Ovary (tissue), 9 donors: ENCODE data around the gene PCBP4. TPM values are rescaled to one million over a fixed set of nuclear protein-coding genes. Genes with fewer than 3 reads are reported as not detected.

Experiments used
- DNase-seq, 5 donors: peaks; one replicate each; pipeline ENCODE4 v3.0.0-alpha.2; 2019 to 2020
- H3K27ac ChIP-seq, 2 donors: fragments of 200-600 bp; one replicate each; pipeline versions ENCODE4 v1.5.1 to v1.8.0; 2019 to 2022
- H3K27me3 ChIP-seq: fragments of 200-600 bp; one replicate; pipeline ENCODE4 v1.8.0; 2022
- H3K36me3 ChIP-seq: fragments of 200-600 bp; sonication (generic); one replicate; pipeline ENCODE4 v1.5.1; 2019
- H3K4me1 ChIP-seq: one replicate; pipeline ENCODE4 v1.8.1; 2013; ENCODE audit warnings: mild to moderate bottlenecking, moderate library complexity; ENCODE audit not compliant: insufficient read depth
- H3K4me3 ChIP-seq: fragments of 200-600 bp; sonication (generic); one replicate; pipeline ENCODE4 v1.5.1; 2017
- H3K9me3 ChIP-seq, 2 donors: fragments of 200-600 bp in 1 of 2; sonication (generic) in 1 of 2; one replicate each; pipeline versions ENCODE4 v1.5.1 to v1.8.1; 2013 to 2019; ENCODE audit warnings: mild to moderate bottlenecking in 1 of 2, moderate library complexity in 1 of 2
- EP300 ChIP-seq: sonication (generic); formaldehyde crosslinking; IDR thresholded peaks from one replicate; pipeline ENCODE4 v1.6.1; 2017; ENCODE audit warnings: antibody characterized with exemption
- POLR2A ChIP-seq: fragments of 450-650 bp; IDR thresholded peaks from one replicate; pipeline ENCODE4 v1.6.1; 2017; ENCODE audit warnings: antibody characterized with exemption, mild to moderate bottlenecking, moderate library complexity
- WGBS, 3 donors: extraction: QIAGEN DNeasy Blood & Tissue Kit in 1 of 3; methylation state at CpG; one replicate each; pipeline versions ENCODE4 v1.1.5 to v1.1.7; 2013 to 2017; 5-methylcytosine and 5-hydroxymethylcytosine counted together
- intact Hi-C, 4 donors: fragments of 100-400 bp; cut with DNase I; formaldehyde crosslinking; loops; one replicate each; pipeline versions ENCODE4 v1.11.0 to v1.15.1; 2022 to 2023
- polyA plus RNA-seq, 2 donors: library from polyadenylated mRNA; stranded (reverse); fragments of 200-250 nt in 1 of 2; fragments of 350-450 nt in 1 of 2; fragmentation: Illumina TruSeq in 1 of 2; extraction: RNeasy Lipid Tissue Mini Kit (QIAGEN cat#74804) in 1 of 2; gene quantifications; one replicate each; pipeline ENCODE4 v1.2.3, GENCODE V29; 2013 to 2014
- total RNA-seq, 7 donors: library from RNA; depleted of rRNA in 2 of 7; stranded (reverse); fragments of >200 nt in 2 of 7; fragmentation: NEBNext Ultra II Directional in 3 of 7; extraction: Animal tissue kit (Norgen Biotek cat#: 25700) in 3 of 7; gene quantifications; one replicate each; pipeline versions ENCODE4 v1.1.0 to v1.2.4, GENCODE V29; 2016 to 2023
- TF ChIP-seq, protein P1 (sequence below), 3 donors: fragments of 450-650 bp in 2 of 3; fragments of 200-600 bp in 1 of 3; IDR thresholded peaks; one replicate each; pipeline versions ENCODE4 v1.5.1 to v1.8.0; 2016 to 2022; ENCODE audit warnings: antibody characterized with exemption in 3 of 3, mild to moderate bottlenecking in 1 of 3
- donor health status: DM: no; HTN: no; CAD: no; lungs with moderate emphysema.
- donor health status: DM: no; HTN: no; CAD: no.
- donor health status: Bipolar disorder and iron deficiency.
- donor health status: DM: yes; HTN: yes; CAD: no.
- donor health status: DM: no; HTN: no; CAD: no.
- donor health status: DM: yes; HTN: yes; CAD: no.

PCBP4 gene
- total and polyA plus RNA-seq, 9 donors: 4.5 to 83.3 (median 44.0) TPM

DNA sequence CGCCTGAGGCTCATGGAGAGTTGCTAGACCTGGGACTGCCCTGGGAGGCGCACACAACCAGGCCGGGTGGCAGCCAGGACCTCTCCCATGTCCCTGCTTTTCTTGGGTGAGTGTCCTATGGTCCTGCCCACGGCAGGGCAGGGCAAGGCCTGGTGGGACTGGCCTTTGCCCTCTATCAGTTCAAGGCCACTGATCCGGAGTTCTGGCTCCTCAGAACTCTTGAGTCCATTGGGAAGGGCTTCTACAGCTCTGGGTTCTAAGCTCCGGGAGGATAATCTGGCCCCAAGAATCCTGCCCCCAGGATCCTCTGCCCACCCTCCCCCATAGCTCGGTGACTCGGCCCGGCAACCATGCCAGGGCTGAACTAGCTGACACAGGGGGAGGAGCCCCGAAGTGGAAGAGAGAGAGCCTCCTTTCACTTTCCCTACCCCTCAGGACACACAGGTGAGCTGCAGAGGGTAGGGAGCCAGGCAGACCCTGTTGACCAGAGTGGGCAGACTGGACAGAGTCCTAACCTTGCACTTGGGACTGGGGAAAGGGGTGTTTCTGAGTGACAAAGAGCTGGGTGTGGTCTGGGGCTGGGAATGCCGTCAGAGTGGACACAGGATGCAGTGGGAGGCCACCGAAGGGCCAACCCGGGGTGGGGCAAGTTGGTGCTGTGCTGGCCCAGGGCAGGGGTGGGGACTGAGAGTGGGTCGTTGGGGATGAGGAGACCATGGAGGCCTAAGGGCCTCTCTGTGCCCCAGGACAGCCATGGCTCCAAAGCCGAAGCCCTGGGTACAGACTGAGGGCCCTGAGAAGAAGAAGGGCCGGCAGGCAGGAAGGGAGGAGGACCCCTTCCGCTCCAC, 24.4 kb downstream of the PCBP4 start:
- Histone ChIP-seq H3K4me3 (peak overlapping the region; percentile 37), H3K9me3 (no peaks in the 10 kb centered on the region), H3K27me3 (no peaks in the 10 kb centered on the region), H3K27ac (peak overlapping the region; percentile 77 to 90), H3K36me3 (no peaks in the 10 kb centered on the region), H3K4me1 (peaks cover 14% of the 10 kb centered on the region)
- WGBS, 3 donors: 40 to 50% (median 44%) methylated on average over 16 to 17 of the region's 17 CpGs
- intact Hi-C loops: loop anchor here in 2 of 4 donors (1.0 to 10.0 kb wide), 4 partner anchors 30 to 1328 kb away; partner anchors contain the start of genes ABHD14B (in 1 of the 2), CISH (in 1 of the 2) and MAPKAPK3 (in 1 of the 2)
- TF ChIP-seq POLR2A (no peak), EP300 (no peak)
- TF ChIP-seq, protein P1, sequence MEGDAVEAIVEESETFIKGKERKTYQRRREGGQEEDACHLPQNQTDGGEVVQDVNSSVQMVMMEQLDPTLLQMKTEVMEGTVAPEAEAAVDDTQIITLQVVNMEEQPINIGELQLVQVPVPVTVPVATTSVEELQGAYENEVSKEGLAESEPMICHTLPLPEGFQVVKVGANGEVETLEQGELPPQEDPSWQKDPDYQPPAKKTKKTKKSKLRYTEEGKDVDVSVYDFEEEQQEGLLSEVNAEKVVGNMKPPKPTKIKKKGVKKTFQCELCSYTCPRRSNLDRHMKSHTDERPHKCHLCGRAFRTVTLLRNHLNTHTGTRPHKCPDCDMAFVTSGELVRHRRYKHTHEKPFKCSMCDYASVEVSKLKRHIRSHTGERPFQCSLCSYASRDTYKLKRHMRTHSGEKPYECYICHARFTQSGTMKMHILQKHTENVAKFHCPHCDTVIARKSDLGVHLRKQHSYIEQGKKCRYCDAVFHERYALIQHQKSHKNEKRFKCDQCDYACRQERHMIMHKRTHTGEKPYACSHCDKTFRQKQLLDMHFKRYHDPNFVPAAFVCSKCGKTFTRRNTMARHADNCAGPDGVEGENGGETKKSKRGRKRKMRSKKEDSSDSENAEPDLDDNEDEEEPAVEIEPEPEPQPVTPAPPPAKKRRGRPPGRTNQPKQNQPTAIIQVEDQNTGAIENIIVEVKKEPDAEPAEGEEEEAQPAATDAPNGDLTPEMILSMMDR (IDR thresholded peaks at IDR 0.05): no peak
- peak in 4 of 5 donors; percentile 52 to 67 (median 60) for DNase-seq

DNA sequence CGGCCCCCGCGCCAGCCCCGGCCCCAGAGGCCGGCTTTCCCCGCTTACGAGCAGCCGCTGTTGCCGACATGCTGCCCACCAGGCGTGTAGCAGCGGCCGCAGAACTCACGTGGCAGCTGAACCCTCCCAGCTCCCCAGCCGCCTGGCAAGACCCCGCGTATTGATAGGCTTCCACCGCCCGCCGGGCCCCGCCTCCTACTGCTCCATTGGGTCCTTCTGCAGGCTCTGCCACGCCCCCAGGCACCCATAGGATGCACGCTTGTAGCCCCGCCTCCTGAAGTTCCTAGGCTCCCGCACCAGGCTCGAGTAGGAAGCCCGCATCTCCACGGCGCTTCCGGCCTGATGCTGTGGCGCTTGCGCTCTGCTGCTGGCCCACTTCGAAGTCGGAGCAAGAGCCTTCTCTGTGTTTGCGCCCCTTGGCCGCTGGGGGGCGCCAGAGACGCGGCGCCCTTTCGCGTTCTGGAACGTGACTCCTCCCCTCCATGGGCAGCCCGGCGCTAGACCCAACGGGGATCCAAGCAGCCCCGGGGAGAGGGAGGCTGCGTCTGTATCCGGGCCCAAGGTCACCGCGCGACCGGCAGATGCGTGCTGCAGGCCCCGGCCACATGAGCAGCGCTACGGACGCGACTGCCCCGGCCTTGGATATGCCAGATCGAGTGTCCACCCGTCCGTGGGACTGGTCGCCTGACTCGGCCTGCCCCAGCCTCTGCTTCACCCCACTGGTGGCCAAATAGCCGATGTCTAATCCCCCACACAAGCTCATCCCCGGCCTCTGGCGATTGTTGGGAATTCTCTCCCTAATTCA, 25.3 kb downstream of the PCBP4 start, which contains the start of the genes PARP3 and RRP9:
Gene PARP3, plus strand, starts transcription at position 566 of the 805 bp plus-strand sequence. CDS start 993 bp downstream, outside the sequence.
Gene RRP9, minus strand, starts transcription at position 107 of the 805 bp plus-strand sequence. Its CDS starts 37 bp downstream, at position 70.
- WGBS, 3 donors: 0 to 1% (median 0%) methylated on average over 52 to 67 of the region's 67 CpGs
- peak; percentile 99 to 100 (median 100) for DNase-seq
- Histone ChIP-seq H3K4me3 (peak within 1 kb of the TSS; percentile 87), H3K27ac (peak within 1 kb of the TSS; percentile 77 to 90), H3K4me1 (peaks cover 14% of the 10 kb centered on the region), H3K27me3 (no peaks in the 10 kb centered on the region), H3K36me3 (no peaks in the 10 kb centered on the region), H3K9me3 (no peaks in the 10 kb centered on the region)
- intact Hi-C loops: loop anchor here in 2 of 4 donors (1.0 to 10.0 kb wide), 4 partner anchors 31 to 1327 kb away; partner anchors contain the start of genes ABHD14B (in 1 of the 2), CISH (in 1 of the 2) and MAPKAPK3 (in 1 of the 2)
- no peak for TF ChIP-seq EP300
- TF ChIP-seq, protein P1 (IDR thresholded peaks at IDR 0.05): peak; percentile 99 to 100 (median 100)
- peak; percentile 33 for TF ChIP-seq POLR2A

DNA sequence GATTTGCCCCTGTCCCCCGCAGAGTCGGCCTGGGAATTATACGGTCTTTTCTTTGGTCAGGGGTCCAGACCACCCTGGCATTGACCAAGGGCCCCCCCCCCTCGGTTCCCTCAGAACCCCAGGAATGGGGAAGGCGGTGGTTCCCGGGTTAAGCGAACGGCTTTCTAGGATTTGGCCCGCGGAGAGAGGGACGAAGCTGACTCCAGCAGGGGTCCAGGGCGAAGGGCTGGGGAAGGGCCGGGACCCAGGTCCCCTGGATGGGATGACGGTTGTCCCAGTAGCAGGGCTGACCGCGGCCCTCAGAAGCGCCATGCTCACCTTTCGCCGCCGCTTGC, 25.8 kb downstream of the PCBP4 start:
- TF ChIP-seq POLR2A (no peak), EP300 (no peak)
- TF ChIP-seq, protein P1 (IDR thresholded peaks at IDR 0.05): no peak
- Histone ChIP-seq H3K36me3 (no peaks in the 10 kb centered on the region), H3K9me3 (no peaks in the 10 kb centered on the region), H3K4me3 (peak overlapping the region; percentile 87), H3K27me3 (no peaks in the 10 kb centered on the region), H3K4me1 (peaks cover 14% of the 10 kb centered on the region), H3K27ac (peak overlapping the region in 1 of 2 donors; percentile 36)
- intact Hi-C loops: loop anchor here in 1 of 4 donors (5.0 to 10.0 kb wide), 2 partner anchors 201 to 1327 kb away; partner anchors contain the start of genes CISH and MAPKAPK3
- no peak for DNase-seq
- WGBS, 3 donors: 0 to 1% (median 1%) methylated on average over 20 of the region's 20 CpGs
